Neural cell (in vitro differentiated cells): ENCODE measurements around the gene MOB3B.

ENCODE experiments used
- EP300 ChIP-seq: fragments of 450-650 bp; conservative IDR thresholded peaks from 2 replicates; pipeline ENCODE4 v1.6.1; 2014; ENCODE audit warnings: antibody characterized with exemption, mild to moderate bottlenecking, moderate library complexity; ENCODE audit not compliant: poor library complexity, severe bottlenecking
- EZH2 ChIP-seq: fragments of 200-600, 300-800 bp; shearing (Covaris generic), sonication (generic); IDR thresholded peaks from 2 replicates; pipeline ENCODE4 v1.6.1; 2014; ENCODE audit warnings: antibody characterized with exemption, low read length, borderline replicate concordance, mild to moderate bottlenecking; ENCODE audit not compliant: insufficient read depth, poor library complexity, severe bottlenecking
- POLR2AphosphoS5 ChIP-seq: IDR thresholded peaks from 2 replicates; pipeline ENCODE4 v1.6.1; 2012
- SMC3 ChIP-seq: fragments of 450-650 bp; conservative IDR thresholded peaks from 2 replicates; pipeline ENCODE4 v1.6.1; 2014; ENCODE audit warnings: antibody characterized with exemption, mild to moderate bottlenecking, moderate library complexity; ENCODE audit not compliant: poor library complexity
- TF ChIP-seq, protein P1 (sequence below): fragments of 450-650 bp; IDR thresholded peaks from 2 replicates; pipeline ENCODE4 v1.5.1; 2014; ENCODE audit warnings: antibody characterized with exemption, mild to moderate bottlenecking, moderate library complexity; ENCODE audit not compliant: poor library complexity, severe bottlenecking
- TF ChIP-seq, protein P2 (sequence below): IDR thresholded peaks from 2 replicates; pipeline ENCODE4 v1.6.1; 2012; ENCODE audit warnings: borderline replicate concordance

DNA sequence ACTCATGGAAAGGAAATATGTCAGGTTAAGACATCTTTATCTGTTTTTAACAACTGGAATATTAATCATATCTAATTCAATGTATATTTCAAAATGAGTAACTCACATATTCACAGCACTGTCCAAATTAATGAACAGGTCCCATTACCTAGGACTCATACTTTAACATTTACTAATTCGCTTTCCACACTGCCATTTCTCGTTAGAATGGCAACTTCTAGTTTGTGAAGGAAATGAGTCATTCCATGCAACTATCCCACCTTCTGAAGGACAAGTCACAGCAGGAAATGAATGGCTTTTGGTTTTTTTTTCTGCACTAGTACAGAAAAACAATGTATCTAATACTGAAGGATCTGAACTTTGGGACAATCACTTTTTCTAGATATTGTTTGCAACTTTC, 30.2 kb downstream of the MOB3B start:
- TF ChIP-seq, protein P1, sequence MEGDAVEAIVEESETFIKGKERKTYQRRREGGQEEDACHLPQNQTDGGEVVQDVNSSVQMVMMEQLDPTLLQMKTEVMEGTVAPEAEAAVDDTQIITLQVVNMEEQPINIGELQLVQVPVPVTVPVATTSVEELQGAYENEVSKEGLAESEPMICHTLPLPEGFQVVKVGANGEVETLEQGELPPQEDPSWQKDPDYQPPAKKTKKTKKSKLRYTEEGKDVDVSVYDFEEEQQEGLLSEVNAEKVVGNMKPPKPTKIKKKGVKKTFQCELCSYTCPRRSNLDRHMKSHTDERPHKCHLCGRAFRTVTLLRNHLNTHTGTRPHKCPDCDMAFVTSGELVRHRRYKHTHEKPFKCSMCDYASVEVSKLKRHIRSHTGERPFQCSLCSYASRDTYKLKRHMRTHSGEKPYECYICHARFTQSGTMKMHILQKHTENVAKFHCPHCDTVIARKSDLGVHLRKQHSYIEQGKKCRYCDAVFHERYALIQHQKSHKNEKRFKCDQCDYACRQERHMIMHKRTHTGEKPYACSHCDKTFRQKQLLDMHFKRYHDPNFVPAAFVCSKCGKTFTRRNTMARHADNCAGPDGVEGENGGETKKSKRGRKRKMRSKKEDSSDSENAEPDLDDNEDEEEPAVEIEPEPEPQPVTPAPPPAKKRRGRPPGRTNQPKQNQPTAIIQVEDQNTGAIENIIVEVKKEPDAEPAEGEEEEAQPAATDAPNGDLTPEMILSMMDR = no peak
- no peak for TF ChIP-seq POLR2AphosphoS5
- no peak for TF ChIP-seq EP300
- no peak for TF ChIP-seq EZH2
- TF ChIP-seq, protein P2, sequence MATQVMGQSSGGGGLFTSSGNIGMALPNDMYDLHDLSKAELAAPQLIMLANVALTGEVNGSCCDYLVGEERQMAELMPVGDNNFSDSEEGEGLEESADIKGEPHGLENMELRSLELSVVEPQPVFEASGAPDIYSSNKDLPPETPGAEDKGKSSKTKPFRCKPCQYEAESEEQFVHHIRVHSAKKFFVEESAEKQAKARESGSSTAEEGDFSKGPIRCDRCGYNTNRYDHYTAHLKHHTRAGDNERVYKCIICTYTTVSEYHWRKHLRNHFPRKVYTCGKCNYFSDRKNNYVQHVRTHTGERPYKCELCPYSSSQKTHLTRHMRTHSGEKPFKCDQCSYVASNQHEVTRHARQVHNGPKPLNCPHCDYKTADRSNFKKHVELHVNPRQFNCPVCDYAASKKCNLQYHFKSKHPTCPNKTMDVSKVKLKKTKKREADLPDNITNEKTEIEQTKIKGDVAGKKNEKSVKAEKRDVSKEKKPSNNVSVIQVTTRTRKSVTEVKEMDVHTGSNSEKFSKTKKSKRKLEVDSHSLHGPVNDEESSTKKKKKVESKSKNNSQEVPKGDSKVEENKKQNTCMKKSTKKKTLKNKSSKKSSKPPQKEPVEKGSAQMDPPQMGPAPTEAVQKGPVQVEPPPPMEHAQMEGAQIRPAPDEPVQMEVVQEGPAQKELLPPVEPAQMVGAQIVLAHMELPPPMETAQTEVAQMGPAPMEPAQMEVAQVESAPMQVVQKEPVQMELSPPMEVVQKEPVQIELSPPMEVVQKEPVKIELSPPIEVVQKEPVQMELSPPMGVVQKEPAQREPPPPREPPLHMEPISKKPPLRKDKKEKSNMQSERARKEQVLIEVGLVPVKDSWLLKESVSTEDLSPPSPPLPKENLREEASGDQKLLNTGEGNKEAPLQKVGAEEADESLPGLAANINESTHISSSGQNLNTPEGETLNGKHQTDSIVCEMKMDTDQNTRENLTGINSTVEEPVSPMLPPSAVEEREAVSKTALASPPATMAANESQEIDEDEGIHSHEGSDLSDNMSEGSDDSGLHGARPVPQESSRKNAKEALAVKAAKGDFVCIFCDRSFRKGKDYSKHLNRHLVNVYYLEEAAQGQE = no peak
- TF ChIP-seq SMC3 = no peak
